Measurements from ENCODE around the gene SHTN1. TPM values are rescaled to one million over a fixed set of nuclear protein-coding genes. Genes with fewer than 3 reads are reported as not detected.

SHTN1 gene
- total RNA-seq, 1 donor from 2014 or later: 20.2 TPM

GRCh38 chr10:116988311-116988710 lies 16.7 kb downstream of the SHTN1 start:
- TF ChIP-seq CTCF (IDR thresholded peaks at IDR 0.05): no peak
- Mint-ChIP-seq H3K4me1 (ENCODE audit: low read depth) (no peaks in the 10 kb centered on the region), H3K36me3 (ENCODE audit: low read depth) (peaks cover 2% of the 10 kb centered on the region), H3K9me3 (ENCODE audit: low read depth) (no peaks in the 10 kb centered on the region), H3K27ac (ENCODE audit: unreplicated experiment) (no peak overlapping the region), H3K27me3 (ENCODE audit: low read depth) (no peaks in the 10 kb centered on the region), H3K4me3 (ENCODE audit: unreplicated experiment) (no peak overlapping the region)
- DNase-seq (ENCODE audit: low spot score): no peak

- Mint-ChIP-seq H3K9me3 (ENCODE audit: low read depth) (no peaks in the 10 kb centered on the region), H3K27me3 (ENCODE audit: low read depth) (no peaks in the 10 kb centered on the region), H3K4me3 (ENCODE audit: unreplicated experiment) (no peak overlapping the region), H3K4me1 (ENCODE audit: low read depth) (no peaks in the 10 kb centered on the region), H3K27ac (ENCODE audit: unreplicated experiment) (no peak overlapping the region), H3K36me3 (ENCODE audit: low read depth) (no peaks in the 10 kb centered on the region)
- no peak for TF ChIP-seq CTCF (IDR thresholded peaks at IDR 0.05)
- no peak for DNase-seq (ENCODE audit: low spot score)
Measured at GRCh38 chr10:116985611-116986010, 19.4 kb downstream of the SHTN1 start.

GRCh38 chr10:116984202-116984990 lies 20.6 kb downstream of the SHTN1 start:
- no peak overlapping the region for H3K4me3 Mint-ChIP-seq (ENCODE audit: unreplicated experiment)
- H3K4me1 Mint-ChIP-seq (ENCODE audit: low read depth): no peaks in the 10 kb centered on the region
- no peak for TF ChIP-seq CTCF (IDR thresholded peaks at IDR 0.05)
- no peak overlapping the region for H3K27ac Mint-ChIP-seq (ENCODE audit: unreplicated experiment)
- DNase-seq (ENCODE audit: low spot score): no peak
- no peaks in the 10 kb centered on the region for H3K36me3 Mint-ChIP-seq (ENCODE audit: low read depth)
- no peaks in the 10 kb centered on the region for H3K9me3 Mint-ChIP-seq (ENCODE audit: low read depth)
- H3K27me3 Mint-ChIP-seq (ENCODE audit: low read depth): no peaks in the 10 kb centered on the region

GRCh38 chr10:116980041-116980440 lies 24.9 kb downstream of the SHTN1 start:
- H3K27ac Mint-ChIP-seq (ENCODE audit: unreplicated experiment): no peak overlapping the region

GRCh38 chr10:116978901-116979300 lies 26.1 kb downstream of the SHTN1 start:
- Mint-ChIP-seq H3K4me1 (ENCODE audit: low read depth) (peaks cover 7% of the 10 kb centered on the region), H3K4me3 (ENCODE audit: unreplicated experiment) (no peak overlapping the region), H3K27me3 (ENCODE audit: low read depth) (no peaks in the 10 kb centered on the region), H3K27ac (ENCODE audit: unreplicated experiment) (no peak overlapping the region), H3K9me3 (ENCODE audit: low read depth) (no peaks in the 10 kb centered on the region), H3K36me3 (ENCODE audit: low read depth) (peaks cover 2% of the 10 kb centered on the region)
- no peak for TF ChIP-seq CTCF (IDR thresholded peaks at IDR 0.05)
- DNase-seq (ENCODE audit: low spot score): no peak

More at GRCh38 chr10:116980041-116980440, 24.9 kb downstream of the SHTN1 start:
- Mint-ChIP-seq H3K9me3 (ENCODE audit: low read depth) (no peaks in the 10 kb centered on the region), H3K36me3 (ENCODE audit: low read depth) (peaks cover 2% of the 10 kb centered on the region), H3K27me3 (ENCODE audit: low read depth) (no peaks in the 10 kb centered on the region), H3K4me3 (ENCODE audit: unreplicated experiment) (no peak overlapping the region), H3K4me1 (ENCODE audit: low read depth) (peaks cover under 1% of the 10 kb centered on the region)
- no peak for DNase-seq (ENCODE audit: low spot score)
- TF ChIP-seq CTCF (IDR thresholded peaks at IDR 0.05): no peak

Measured in chondrocyte (in vitro differentiated cells).